HepG2 (cell line): Measurements from ENCODE around the gene AXIN2. TPM values are rescaled to one million over a fixed set of nuclear protein-coding genes. Genes with fewer than 3 reads are reported as not detected.

ENCODE experiments used
- EEA1 ChIP-seq: sonication (generic); formaldehyde crosslinking; IDR thresholded peaks from 2 replicates; pipeline ENCODE4 v1.5.1; 2020; ENCODE audit warnings: mild to moderate bottlenecking, missing genetic modification reagents, borderline replicate concordance
- KAT8 ChIP-seq: IDR thresholded peaks from 2 replicates; pipeline ENCODE4 v1.6.1; 2016; ENCODE audit warnings: missing genetic modification reagents, missing compliant biosample characterization
- KMT2B ChIP-seq: IDR thresholded peaks from 2 replicates; pipeline ENCODE4 v1.6.1; 2016; ENCODE audit warnings: missing genetic modification reagents, missing compliant biosample characterization
- NFE2L2 ChIP-seq: fragments of 150-350 bp; IDR thresholded peaks from 2 replicates; pipeline ENCODE4 v1.6.1; 2014; ENCODE audit warnings: low read length
- NFIC ChIP-seq: IDR thresholded peaks from 2 replicates; pipeline ENCODE4 v1.6.1; 2012; ENCODE audit warnings: mild to moderate bottlenecking, low read length, inconsistent platforms
- ONECUT2 ChIP-seq: sonication (generic); formaldehyde crosslinking; IDR thresholded peaks from 2 replicates; pipeline ENCODE4 v1.4.0; 2020; ENCODE audit warnings: missing genetic modification reagents
- SP140L ChIP-seq: sonication (generic); formaldehyde crosslinking; IDR thresholded peaks from 2 replicates; pipeline ENCODE4 v1.4.0; 2020; ENCODE audit warnings: missing genetic modification reagents, borderline replicate concordance
- YEATS4 ChIP-seq: sonication (generic); formaldehyde crosslinking; IDR thresholded peaks from 2 replicates; pipeline ENCODE4 v1.4.0; 2020; ENCODE audit warnings: missing genetic modification reagents, borderline replicate concordance
- ZNF253 ChIP-seq: sonication (generic); formaldehyde crosslinking; IDR thresholded peaks from 2 replicates; pipeline ENCODE4 v1.8.0; 2022; ENCODE audit warnings: mild to moderate bottlenecking, missing genetic modification reagents, borderline replicate concordance
- ZNF839 ChIP-seq: sonication (generic); formaldehyde crosslinking; IDR thresholded peaks from 2 replicates; pipeline ENCODE4 v1.4.0; 2020; ENCODE audit warnings: missing genetic modification reagents, mild to moderate bottlenecking, borderline replicate concordance
- polyA plus RNA-seq, 8 experiments: library from polyadenylated mRNA; depleted of rRNA in 3 of 8; stranded (reverse) in 7 of 8; unstranded in 1 of 8; fragments of >200 nt; fragmentation: Illumina TruSeq in 4 of 8; extraction: Trizol in 4 of 8; gene quantifications; 2 replicates each; pipeline versions ENCODE4 v1.2.1 to v1.2.3, GENCODE V29; 2011 to 2016; ENCODE audit warnings: low read depth in 4 of 8, missing spikeins in 1 of 8, mixed read lengths in 1 of 8; ENCODE audit not compliant: insufficient read depth in 1 of 8
- total RNA-seq, 5 experiments: library from RNA; depleted of rRNA; stranded (reverse); fragments of >200 nt; fragmentation: Illumina TruSeq; extraction: Trizol; gene quantifications; 2 replicates each; pipeline ENCODE4 v1.2.3, GENCODE V29; 2016; ENCODE audit warnings: low read depth in 1 of 5
- TF ChIP-seq, protein P1 (sequence below): conservative IDR thresholded peaks from 2 replicates; pipeline ENCODE4 v1.6.1; 2018; ENCODE audit warnings: missing genetic modification reagents
- TF ChIP-seq, protein P2 (sequence below), 2 experiments: IDR thresholded peaks; 2 replicates each; pipeline ENCODE4 v1.6.1; 2011 to 2012; ENCODE audit warnings: low read length in 2 of 2, borderline replicate concordance in 1 of 2, low read depth in 1 of 2, mild to moderate bottlenecking in 1 of 2, moderate library complexity in 1 of 2
- TF ChIP-seq, protein P3 (sequence below): sonication (generic); formaldehyde crosslinking; IDR thresholded peaks from 2 replicates; pipeline ENCODE4 v1.8.0; 2022; ENCODE audit warnings: mild to moderate bottlenecking, missing genetic modification reagents, moderate library complexity
- TF ChIP-seq, protein P4 (sequence below): sonication (generic); formaldehyde crosslinking; IDR thresholded peaks from 2 replicates; pipeline ENCODE4 v1.8.0; 2022; ENCODE audit warnings: missing genetic modification reagents, mild to moderate bottlenecking, inconsistent platforms, borderline replicate concordance
- TF ChIP-seq, protein P5 (sequence below): sonication (generic); formaldehyde crosslinking; IDR thresholded peaks from 2 replicates; pipeline ENCODE4 v1.4.0; 2020; ENCODE audit warnings: missing genetic modification reagents

Gene AXIN2
- total and polyA plus RNA-seq, 2 of the 13 experiments (the other 11 are each of a cell fraction or from before 2014, with no cell fraction given) = 58.6 to 63.4 TPM

DNA sequence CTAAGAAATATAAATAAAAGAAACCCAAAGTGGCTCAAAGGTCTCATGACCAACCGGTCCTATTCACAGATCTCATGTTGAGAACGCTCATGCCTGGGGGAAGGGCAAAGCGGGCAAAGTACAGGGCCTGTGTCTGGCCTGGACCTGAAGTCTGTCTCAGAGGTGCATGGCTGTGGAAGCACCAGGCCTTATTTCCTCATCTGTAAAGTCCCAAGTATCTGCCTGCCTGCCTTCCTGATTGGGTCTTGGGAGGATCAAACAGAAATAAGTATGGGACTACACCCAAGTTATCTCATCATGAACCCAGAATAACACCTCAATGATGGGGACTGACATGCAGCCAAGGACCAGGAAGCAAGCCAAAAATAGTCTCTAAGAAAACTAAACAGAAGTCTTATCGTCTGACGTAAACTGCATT lies 14.2 kb downstream of the AXIN2 start (continued):
- TF ChIP-seq, protein P1, sequence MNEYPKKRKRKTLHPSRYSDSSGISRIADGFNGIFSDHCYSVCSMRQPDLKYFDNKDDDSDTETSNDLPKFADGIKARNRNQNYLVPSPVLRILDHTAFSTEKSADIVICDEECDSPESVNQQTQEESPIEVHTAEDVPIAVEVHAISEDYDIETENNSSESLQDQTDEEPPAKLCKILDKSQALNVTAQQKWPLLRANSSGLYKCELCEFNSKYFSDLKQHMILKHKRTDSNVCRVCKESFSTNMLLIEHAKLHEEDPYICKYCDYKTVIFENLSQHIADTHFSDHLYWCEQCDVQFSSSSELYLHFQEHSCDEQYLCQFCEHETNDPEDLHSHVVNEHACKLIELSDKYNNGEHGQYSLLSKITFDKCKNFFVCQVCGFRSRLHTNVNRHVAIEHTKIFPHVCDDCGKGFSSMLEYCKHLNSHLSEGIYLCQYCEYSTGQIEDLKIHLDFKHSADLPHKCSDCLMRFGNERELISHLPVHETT (CRISPR knock-in tag) = 0 out of 2 replicates have a peak, but pooled peaks have one; percentile 16
- TF ChIP-seq KAT8 (CRISPR knock-in tag) (peak; percentile 35; the same call in 1 of the 2 replicates), SP140L (CRISPR knock-in tag) (no peak), ZNF253 (CRISPR knock-in tag) (no peak), KMT2B (no peak), NFIC (no peak), ZNF839 (CRISPR knock-in tag) (no peak), NFE2L2 (no peak), EEA1 (CRISPR knock-in tag) (no peak), ONECUT2 (CRISPR knock-in tag) (no peak), YEATS4 (CRISPR knock-in tag) (no peak)
- TF ChIP-seq, protein P2, sequence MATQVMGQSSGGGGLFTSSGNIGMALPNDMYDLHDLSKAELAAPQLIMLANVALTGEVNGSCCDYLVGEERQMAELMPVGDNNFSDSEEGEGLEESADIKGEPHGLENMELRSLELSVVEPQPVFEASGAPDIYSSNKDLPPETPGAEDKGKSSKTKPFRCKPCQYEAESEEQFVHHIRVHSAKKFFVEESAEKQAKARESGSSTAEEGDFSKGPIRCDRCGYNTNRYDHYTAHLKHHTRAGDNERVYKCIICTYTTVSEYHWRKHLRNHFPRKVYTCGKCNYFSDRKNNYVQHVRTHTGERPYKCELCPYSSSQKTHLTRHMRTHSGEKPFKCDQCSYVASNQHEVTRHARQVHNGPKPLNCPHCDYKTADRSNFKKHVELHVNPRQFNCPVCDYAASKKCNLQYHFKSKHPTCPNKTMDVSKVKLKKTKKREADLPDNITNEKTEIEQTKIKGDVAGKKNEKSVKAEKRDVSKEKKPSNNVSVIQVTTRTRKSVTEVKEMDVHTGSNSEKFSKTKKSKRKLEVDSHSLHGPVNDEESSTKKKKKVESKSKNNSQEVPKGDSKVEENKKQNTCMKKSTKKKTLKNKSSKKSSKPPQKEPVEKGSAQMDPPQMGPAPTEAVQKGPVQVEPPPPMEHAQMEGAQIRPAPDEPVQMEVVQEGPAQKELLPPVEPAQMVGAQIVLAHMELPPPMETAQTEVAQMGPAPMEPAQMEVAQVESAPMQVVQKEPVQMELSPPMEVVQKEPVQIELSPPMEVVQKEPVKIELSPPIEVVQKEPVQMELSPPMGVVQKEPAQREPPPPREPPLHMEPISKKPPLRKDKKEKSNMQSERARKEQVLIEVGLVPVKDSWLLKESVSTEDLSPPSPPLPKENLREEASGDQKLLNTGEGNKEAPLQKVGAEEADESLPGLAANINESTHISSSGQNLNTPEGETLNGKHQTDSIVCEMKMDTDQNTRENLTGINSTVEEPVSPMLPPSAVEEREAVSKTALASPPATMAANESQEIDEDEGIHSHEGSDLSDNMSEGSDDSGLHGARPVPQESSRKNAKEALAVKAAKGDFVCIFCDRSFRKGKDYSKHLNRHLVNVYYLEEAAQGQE (IDR thresholded peaks at IDR 0.05; ENCODE audit: borderline replicate concordance in 1 of 2, low read depth in 1 of 2, low read length in 2 of 2) = 0 out of 4 replicates have a peak, but pooled peaks of 1 of the 2 experiments have one; percentile 35
- TF ChIP-seq, protein P3, sequence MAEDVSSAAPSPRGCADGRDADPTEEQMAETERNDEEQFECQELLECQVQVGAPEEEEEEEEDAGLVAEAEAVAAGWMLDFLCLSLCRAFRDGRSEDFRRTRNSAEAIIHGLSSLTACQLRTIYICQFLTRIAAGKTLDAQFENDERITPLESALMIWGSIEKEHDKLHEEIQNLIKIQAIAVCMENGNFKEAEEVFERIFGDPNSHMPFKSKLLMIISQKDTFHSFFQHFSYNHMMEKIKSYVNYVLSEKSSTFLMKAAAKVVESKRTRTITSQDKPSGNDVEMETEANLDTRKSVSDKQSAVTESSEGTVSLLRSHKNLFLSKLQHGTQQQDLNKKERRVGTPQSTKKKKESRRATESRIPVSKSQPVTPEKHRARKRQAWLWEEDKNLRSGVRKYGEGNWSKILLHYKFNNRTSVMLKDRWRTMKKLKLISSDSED (CRISPR knock-in tag) = no peak
- TF ChIP-seq, protein P4, sequence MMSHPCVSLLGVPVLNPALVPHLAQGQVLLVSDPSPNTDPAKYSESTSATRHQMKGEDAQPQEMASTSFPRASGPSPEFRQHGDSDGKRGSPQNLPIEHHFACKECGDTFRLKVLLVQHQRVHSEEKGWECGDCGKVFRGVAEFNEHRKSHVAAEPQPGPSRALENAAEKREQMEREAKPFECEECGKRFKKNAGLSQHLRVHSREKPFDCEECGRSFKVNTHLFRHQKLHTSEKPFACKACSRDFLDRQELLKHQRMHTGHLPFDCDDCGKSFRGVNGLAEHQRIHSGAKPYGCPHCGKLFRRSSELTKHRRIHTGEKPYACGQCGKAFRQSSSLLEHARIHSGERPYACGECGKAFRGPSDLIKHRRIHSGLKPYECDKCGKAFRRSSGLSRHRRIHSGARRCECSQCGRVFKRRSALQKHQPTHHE (CRISPR knock-in tag) = no peak
- TF ChIP-seq, protein P5, sequence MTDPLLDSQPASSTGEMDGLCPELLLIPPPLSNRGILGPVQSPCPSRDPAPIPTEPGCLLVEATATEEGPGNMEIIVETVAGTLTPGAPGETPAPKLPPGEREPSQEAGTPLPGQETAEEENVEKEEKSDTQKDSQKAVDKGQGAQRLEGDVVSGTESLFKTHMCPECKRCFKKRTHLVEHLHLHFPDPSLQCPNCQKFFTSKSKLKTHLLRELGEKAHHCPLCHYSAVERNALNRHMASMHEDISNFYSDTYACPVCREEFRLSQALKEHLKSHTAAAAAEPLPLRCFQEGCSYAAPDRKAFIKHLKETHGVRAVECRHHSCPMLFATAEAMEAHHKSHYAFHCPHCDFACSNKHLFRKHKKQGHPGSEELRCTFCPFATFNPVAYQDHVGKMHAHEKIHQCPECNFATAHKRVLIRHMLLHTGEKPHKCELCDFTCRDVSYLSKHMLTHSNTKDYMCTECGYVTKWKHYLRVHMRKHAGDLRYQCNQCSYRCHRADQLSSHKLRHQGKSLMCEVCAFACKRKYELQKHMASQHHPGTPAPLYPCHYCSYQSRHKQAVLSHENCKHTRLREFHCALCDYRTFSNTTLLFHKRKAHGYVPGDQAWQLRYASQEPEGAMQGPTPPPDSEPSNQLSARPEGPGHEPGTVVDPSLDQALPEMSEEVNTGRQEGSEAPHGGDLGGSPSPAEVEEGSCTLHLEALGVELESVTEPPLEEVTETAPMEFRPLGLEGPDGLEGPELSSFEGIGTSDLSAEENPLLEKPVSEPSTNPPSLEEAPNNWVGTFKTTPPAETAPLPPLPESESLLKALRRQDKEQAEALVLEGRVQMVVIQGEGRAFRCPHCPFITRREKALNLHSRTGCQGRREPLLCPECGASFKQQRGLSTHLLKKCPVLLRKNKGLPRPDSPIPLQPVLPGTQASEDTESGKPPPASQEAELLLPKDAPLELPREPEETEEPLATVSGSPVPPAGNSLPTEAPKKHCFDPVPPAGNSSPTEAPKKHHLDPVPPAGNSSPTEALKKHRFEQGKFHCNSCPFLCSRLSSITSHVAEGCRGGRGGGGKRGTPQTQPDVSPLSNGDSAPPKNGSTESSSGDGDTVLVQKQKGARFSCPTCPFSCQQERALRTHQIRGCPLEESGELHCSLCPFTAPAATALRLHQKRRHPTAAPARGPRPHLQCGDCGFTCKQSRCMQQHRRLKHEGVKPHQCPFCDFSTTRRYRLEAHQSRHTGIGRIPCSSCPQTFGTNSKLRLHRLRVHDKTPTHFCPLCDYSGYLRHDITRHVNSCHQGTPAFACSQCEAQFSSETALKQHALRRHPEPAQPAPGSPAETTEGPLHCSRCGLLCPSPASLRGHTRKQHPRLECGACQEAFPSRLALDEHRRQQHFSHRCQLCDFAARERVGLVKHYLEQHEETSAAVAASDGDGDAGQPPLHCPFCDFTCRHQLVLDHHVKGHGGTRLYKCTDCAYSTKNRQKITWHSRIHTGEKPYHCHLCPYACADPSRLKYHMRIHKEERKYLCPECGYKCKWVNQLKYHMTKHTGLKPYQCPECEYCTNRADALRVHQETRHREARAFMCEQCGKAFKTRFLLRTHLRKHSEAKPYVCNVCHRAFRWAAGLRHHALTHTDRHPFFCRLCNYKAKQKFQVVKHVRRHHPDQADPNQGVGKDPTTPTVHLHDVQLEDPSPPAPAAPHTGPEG = no peak
